ENCODE results near the gene MEI1.
A peak's percentile ranks its signal among the peaks of the same experiment; 100 is the strongest.

Gene MEI1

GRCh38 chr22:41847300-41847699 lies 148.0 kb downstream of the MEI1 start:
- Histone ChIP-seq H3K4me3 (ENCODE audit: severe bottlenecking) (no peak overlapping the region), H3K27me3 (ENCODE audit: insufficient read depth, poor library complexity, severe bottlenecking) (no peaks in the 10 kb centered on the region), H3K27ac (ENCODE audit: poor library complexity, severe bottlenecking) (peak overlapping the region; percentile 35), H3K4me1 (ENCODE audit: insufficient read depth, poor library complexity, severe bottlenecking) (peaks cover 46% of the 10 kb centered on the region), H3K9me3 (ENCODE audit: severe bottlenecking) (no peaks in the 10 kb centered on the region), H3K36me3 (ENCODE audit: low read depth) (peaks cover 67% of the 10 kb centered on the region)
- ATAC-seq (ENCODE audit: low read depth) (peak; percentile 50; the same call in 2 of the 3 replicates), DNase-seq (ENCODE audit: low spot score) (no peak)
- TF ChIP-seq, protein P1, sequence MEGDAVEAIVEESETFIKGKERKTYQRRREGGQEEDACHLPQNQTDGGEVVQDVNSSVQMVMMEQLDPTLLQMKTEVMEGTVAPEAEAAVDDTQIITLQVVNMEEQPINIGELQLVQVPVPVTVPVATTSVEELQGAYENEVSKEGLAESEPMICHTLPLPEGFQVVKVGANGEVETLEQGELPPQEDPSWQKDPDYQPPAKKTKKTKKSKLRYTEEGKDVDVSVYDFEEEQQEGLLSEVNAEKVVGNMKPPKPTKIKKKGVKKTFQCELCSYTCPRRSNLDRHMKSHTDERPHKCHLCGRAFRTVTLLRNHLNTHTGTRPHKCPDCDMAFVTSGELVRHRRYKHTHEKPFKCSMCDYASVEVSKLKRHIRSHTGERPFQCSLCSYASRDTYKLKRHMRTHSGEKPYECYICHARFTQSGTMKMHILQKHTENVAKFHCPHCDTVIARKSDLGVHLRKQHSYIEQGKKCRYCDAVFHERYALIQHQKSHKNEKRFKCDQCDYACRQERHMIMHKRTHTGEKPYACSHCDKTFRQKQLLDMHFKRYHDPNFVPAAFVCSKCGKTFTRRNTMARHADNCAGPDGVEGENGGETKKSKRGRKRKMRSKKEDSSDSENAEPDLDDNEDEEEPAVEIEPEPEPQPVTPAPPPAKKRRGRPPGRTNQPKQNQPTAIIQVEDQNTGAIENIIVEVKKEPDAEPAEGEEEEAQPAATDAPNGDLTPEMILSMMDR (IDR thresholded peaks at IDR 0.05; ENCODE audit: poor library complexity, severe bottlenecking): no peak

GRCh38 chr22:41848468-41848867 lies 149.2 kb downstream of the MEI1 start:
- no peaks in the 10 kb centered on the region for H3K27me3 ChIP-seq (ENCODE audit: insufficient read depth, poor library complexity, severe bottlenecking)
- no peak overlapping the region for H3K4me3 ChIP-seq (ENCODE audit: severe bottlenecking)
- H3K36me3 ChIP-seq (ENCODE audit: low read depth): peaks cover 56% of the 10 kb centered on the region
- DNase-seq (ENCODE audit: low spot score) (no peak), ATAC-seq (ENCODE audit: low read depth) (no peak)
- TF ChIP-seq, protein P1 (IDR thresholded peaks at IDR 0.05; ENCODE audit: poor library complexity, severe bottlenecking): no peak
- H3K4me1 ChIP-seq (ENCODE audit: insufficient read depth, poor library complexity, severe bottlenecking): peaks cover 34% of the 10 kb centered on the region
- H3K9me3 ChIP-seq (ENCODE audit: severe bottlenecking): no peaks in the 10 kb centered on the region
- no peak overlapping the region for H3K27ac ChIP-seq (ENCODE audit: poor library complexity, severe bottlenecking)

Data from RWPE2 (cell line).